HG02588 (cell line): ENCODE results near the gene EHD4.

Experiments
- ATAC-seq: cut with Tn5 transposase; IDR thresholded peaks from one replicate; pipeline ENCODE4 v1.9.1; 2021; ENCODE audit warnings: mild to moderate bottlenecking, moderate library complexity; ENCODE audit not compliant: unreplicated experiment

Gene EHD4

DNA sequence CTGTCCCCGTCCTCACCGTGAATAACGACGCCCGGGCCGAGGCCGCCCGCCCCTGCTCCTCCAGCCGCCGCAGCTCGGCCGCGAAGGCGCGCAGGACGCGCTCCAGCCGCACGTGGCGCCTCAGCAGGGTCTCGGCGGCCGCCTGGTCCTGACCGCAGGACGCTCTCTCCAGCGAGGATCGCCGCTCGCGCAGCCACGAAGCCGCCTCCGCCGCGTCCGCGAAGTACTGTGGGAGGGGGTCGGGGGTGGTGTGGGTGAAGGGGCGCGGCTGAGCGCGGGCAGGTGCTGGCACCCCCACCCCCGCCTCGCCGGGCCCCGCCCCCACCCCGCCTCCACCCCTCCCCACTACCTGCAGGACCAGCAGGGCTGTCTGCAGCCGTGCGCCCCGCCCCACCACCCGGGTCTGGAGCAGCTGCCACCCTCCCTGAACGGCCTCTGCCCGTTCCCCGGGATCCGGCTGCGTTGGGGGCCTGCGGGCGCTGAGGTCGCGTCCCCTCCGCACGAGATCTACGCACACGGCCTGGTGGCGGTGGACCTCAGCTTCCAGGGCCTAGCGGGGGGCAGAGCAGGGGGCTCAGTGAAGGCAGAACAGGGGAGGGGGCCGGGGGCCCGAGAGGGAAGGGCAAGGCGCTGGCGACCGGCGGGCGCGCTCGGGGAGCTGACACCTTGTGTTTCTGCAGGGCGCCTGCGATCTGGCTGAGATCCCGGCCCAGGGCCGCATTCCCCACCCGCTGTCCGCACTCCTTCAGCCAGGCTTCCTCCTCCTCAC is 90.3 kb downstream of the EHD4 start:
- ATAC-seq = no peak

- ATAC-seq = no peak
Observed at GRCh38 chr15:41881550-41881919, 90.8 kb downstream of the EHD4 start.

DNA sequence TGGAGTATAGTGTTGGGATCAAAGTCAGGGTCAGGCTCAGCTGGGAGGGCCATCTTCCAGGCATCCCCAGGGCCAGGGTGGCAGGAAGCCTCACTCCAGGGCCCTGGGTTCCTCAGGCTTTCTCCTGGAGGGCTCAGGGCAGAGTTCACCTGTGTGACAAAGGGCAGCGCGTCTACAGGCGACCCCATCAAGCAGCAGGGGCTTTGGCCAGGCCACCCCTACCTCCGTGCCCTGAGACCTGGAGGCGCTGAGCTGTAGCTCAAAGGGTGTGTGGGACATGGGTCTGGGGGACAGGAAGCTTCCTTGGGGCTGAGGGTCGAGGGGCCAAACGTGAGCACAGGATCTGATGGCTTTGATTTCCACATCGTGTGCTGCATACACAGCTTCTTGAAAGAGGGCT is 91.3 kb downstream of the EHD4 start:
- no peak for ATAC-seq

GRCh38 chr15:41880156-41880877 is 92.0 kb downstream of the EHD4 start:
- no peak for ATAC-seq

DNA sequence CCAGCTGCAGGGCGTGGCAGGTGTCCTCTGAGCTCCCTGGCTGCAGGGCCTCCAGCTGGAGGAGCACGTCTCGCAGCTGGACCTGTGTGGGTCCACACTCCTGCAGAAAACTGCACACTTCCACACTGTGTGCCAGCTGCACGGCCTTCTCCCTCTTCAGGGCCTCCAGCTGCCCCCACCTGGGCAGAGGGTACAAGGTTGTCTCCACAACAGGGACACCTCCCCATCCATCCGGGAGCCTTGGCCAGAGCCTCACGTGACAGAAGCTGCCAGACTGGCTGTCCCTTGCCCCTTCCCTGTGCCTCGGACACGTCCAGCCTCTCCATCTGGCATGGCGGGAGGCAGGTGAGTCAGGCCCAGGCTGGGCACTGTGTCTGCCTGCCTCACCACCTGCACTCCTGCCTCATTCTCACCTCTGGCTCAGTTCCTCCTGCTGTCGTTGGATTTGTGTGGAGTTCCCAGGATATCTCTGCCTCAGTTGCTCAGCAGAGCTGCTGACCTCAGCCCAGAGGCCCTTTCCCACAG is 93.0 kb downstream of the EHD4 start:
- no peak for ATAC-seq

DNA sequence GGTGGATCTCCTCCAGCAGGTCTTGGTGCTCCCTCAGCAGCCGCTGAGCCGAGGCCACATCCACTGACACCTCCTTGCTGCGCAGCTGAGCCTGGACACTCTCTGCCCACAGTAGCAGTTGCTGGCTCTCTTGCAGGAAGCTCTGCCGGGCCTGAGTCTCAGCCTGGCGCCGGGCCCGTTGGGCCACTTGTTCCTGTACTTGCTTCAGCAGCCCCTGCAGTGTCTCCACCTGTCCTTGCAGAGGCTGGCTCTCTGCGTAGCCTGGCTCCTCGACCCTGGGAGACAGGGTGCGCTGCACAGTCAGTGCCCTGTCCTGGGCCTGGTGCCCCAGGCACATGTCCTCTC is 94.0 kb downstream of the EHD4 start:
- no peak for ATAC-seq

DNA sequence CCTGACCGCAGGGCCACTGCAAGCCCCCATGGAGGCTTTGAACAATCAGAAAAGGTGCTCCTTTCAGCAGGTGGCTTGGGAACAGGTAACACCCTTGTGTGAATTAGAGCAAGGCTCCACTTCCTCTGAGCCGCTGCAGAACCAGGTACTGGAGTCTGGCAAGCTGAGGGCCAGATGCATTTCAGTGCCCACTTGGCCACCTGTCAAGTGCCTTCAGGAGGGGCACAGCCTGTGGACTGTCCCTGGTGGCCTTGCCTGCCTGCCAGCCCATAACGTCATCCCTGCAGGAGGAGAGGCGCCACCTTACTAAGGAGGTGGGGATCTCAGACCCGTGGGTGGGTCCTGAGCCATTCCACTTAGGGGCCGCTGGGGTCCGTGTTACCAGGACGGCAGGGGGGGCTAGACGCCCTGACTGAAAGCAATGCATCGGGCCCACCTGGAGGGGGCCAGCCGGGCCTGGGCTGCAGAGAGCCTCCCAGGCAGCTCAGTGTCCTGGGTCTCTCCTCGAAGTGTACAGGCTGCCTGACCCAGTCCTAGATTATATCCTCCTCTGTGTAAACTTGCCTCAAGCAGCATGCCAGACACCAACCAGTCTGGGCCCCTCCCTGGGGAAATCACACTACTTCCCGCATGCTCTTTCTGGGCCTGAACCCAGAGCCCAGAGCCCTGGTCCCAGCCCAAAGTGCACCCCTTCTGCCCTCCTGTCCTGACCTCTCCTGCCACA is 94.6 kb downstream of the EHD4 start:
- no peak for ATAC-seq

DNA sequence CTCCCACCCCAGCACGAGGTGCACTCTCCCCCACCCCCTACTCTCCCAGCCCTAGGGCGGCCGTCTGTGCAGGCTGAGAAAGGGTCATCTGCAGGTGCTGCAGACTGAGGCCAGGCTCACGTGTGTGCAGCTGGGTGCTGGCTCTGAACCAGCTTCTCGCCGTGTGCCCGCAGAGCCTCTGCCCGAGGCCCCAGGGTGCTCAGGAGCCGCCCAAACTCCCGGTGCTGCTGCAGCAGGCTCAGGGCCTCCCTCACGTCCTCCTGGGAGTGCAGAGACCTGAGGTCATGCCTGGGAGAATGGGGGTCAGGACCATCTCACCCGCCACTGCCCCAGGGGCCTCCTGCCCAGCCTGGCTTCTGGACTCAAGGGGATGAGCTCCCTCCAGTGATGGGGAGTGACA is 95.7 kb downstream of the EHD4 start:
- ATAC-seq = no peak

DNA sequence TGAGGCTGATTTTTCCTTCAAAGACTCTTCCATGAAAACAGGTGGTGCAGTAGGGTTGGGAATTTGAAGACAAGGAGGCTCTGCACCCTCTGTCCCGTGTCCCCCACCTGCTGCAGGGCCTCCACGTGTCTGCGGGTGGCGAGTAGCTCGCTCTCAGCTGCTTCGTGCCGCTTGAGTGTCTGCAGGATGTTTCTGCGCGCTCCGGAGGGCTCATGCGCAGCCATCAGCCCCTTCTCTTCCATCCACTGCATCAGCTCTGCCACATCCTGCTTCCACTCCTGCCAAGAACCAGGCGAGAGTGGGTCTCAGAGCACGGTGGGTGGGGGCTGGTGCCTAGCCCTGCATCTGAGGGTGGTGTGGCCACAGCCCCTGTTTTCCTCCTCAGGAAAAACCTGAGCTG is 96.3 kb downstream of the EHD4 start:
- ATAC-seq = no peak

GRCh38 chr15:41874736-41875135 is 97.6 kb downstream of the EHD4 start:
- no peak for ATAC-seq

GRCh38 chr15:41873711-41874110 is 98.6 kb downstream of the EHD4 start:
- ATAC-seq = no peak

- ATAC-seq = no peak
Observed at GRCh38 chr15:41872166-41872747, 100.1 kb downstream of the EHD4 start.

GRCh38 chr15:41871175-41871905 is 101.0 kb downstream of the EHD4 start:
- ATAC-seq = no peak

- no peak for ATAC-seq
Observed at GRCh38 chr15:41870689-41871081, 101.7 kb downstream of the EHD4 start.

DNA sequence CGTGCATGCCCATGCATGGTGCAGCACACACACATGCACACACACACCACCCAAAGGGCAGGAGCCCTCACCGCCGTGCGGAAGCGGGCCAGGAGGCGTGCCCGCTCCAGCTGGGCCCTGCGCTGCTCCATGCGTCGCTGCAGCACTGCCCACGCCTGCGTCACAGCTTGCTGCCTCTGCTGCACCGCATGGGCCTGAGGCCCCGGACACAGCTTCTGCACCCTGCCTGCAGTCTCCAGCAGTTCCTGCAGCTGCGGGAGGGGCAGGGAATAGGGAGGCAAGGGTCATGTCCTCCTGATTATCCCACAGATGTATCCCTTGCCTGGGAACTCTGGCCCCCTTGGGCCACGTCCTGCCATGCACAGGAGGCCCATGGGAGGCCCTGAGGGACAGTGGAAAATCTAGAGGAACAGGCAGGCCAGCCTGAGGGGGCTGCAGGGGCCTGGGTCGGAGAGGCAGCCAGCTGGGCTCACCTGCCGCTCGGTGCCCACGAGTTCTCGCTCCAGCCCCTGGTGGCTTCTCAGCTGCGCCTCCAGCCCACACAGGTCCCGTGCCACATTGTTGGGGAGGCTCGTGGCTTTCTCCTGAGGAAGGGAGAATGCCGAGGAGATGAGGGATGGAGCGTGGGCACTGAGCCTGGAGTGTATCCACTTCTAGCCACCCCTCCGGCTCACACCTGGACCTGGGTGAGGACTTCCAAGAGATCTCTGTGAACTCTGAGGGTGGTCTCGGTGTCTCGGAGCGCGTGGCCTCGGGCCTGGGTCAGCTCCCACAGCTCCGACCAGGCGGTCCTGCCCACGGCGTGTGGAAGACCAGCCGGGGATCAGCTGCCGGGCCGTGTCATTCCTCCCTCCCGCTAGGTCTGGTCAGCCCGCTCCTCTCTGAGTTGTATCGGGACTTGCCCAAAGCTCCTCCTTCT is 102.3 kb downstream of the EHD4 start:
- ATAC-seq = no peak

GRCh38 chr15:41868321-41868720 is 104.0 kb downstream of the EHD4 start:
- ATAC-seq = no peak

DNA sequence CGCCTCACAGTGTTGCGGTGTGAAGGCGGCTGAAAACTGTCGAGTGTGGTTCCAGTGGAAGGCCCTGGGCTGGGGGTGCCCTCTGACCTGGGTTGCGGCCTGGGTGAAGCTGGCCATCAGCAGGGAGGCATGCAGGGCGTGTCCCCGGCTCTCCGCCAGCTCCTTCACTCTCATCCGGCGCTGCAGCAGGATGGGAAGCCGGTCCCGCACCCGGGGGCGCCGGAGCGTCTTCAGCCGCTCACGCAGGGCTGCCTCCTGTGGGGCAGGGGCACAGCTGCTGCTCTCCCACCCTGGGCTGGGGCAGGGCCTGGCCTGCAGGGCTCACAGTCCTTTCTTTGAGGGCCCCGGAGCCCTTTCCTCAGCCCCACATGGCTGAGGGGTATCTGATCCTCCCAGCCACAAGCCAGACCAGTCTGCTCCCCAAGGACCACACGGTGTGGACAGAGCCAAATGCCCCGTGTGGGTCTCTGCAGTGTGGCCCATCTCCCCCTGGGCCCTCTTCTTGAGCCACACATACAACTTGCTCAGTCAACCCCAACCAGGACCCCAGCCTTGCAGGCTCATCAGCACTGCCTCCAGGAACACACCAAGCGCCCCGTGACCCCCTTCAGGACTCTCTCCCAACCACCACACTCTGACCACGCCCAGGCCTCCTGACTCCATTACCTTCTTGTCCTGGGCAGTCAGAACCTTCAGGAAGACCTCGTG is 105.3 kb downstream of the EHD4 start:
- ATAC-seq = no peak

- no peak for ATAC-seq
Observed at GRCh38 chr15:41866263-41866703, 106.1 kb downstream of the EHD4 start.

- ATAC-seq = no peak
Observed at GRCh38 chr15:41865490-41866055, 106.8 kb downstream of the EHD4 start.
